ENCODE results near the gene CD300LF. TPM values are rescaled to one million over a fixed set of nuclear protein-coding genes. Genes with fewer than 3 reads are reported as not detected.

CD300LF gene
- total RNA-seq, 1 donor from 2014 or later = not detected

DNA sequence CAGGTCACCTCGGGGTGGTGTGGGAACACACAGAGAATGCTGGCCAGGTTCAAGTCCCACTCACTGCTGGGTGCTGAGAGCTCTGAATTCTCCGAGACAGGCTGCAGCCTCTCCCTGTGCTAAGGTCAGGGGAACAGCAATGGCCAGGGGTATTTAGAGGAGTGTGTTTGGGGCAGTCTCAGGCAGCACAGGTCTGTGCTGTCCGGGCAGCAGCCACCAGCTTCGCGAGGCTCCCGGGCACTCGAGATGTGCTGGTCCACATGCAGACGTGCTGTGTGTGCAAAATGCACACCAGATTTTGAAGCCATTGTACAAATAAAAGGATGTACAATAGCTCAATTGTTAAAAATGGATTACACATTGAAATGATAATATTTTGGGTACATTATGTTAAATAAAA lies 42.8 kb upstream of the CD300LF start:
- peaks cover 14% of the 10 kb centered on the region for H3K36me3 Mint-ChIP-seq (ENCODE audit: unreplicated experiment)
- TF ChIP-seq, protein P1, sequence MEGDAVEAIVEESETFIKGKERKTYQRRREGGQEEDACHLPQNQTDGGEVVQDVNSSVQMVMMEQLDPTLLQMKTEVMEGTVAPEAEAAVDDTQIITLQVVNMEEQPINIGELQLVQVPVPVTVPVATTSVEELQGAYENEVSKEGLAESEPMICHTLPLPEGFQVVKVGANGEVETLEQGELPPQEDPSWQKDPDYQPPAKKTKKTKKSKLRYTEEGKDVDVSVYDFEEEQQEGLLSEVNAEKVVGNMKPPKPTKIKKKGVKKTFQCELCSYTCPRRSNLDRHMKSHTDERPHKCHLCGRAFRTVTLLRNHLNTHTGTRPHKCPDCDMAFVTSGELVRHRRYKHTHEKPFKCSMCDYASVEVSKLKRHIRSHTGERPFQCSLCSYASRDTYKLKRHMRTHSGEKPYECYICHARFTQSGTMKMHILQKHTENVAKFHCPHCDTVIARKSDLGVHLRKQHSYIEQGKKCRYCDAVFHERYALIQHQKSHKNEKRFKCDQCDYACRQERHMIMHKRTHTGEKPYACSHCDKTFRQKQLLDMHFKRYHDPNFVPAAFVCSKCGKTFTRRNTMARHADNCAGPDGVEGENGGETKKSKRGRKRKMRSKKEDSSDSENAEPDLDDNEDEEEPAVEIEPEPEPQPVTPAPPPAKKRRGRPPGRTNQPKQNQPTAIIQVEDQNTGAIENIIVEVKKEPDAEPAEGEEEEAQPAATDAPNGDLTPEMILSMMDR (IDR thresholded peaks at IDR 0.05) = no peak
- H3K4me3 Mint-ChIP-seq (ENCODE audit: unreplicated experiment) = no peak overlapping the region
- peaks cover 78% of the 10 kb centered on the region for H3K4me1 Mint-ChIP-seq (ENCODE audit: unreplicated experiment)
- H3K9me3 Mint-ChIP-seq (ENCODE audit: unreplicated experiment) = no peaks in the 10 kb centered on the region
- H3K27me3 Mint-ChIP-seq (ENCODE audit: unreplicated experiment) = no peaks in the 10 kb centered on the region
- no peak for DNase-seq (ENCODE audit: extremely low spot score, unreplicated experiment)
- H3K27ac Mint-ChIP-seq (ENCODE audit: unreplicated experiment) = no peak overlapping the region

DNA sequence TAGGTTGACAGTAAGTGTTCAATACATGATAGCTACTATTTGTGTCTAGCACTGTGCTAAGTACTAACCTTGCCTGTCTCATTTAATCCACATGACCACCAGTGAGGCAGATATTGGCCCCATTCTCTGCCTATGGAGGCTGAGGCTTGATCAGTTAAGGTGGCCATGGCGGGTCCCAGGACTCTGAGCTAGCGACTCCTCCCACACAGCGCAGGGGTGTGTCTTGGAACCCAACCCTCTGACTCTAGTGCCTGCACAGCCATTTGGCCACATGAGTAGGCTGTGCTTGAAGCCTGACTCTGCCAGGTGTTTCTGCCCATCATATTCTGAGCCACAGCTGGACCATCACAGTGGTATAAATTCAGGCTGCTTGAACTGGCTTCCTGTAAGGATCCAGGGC lies 42.1 kb upstream of the CD300LF start:
- Mint-ChIP-seq H3K4me1 (ENCODE audit: unreplicated experiment) (peaks cover 78% of the 10 kb centered on the region), H3K4me3 (ENCODE audit: unreplicated experiment) (no peak overlapping the region), H3K9me3 (ENCODE audit: unreplicated experiment) (no peaks in the 10 kb centered on the region), H3K36me3 (ENCODE audit: unreplicated experiment) (peaks cover 14% of the 10 kb centered on the region), H3K27ac (ENCODE audit: unreplicated experiment) (no peak overlapping the region), H3K27me3 (ENCODE audit: unreplicated experiment) (no peaks in the 10 kb centered on the region)
- DNase-seq (ENCODE audit: extremely low spot score, unreplicated experiment) = no peak
- TF ChIP-seq, protein P1 (IDR thresholded peaks at IDR 0.05) = no peak

DNA sequence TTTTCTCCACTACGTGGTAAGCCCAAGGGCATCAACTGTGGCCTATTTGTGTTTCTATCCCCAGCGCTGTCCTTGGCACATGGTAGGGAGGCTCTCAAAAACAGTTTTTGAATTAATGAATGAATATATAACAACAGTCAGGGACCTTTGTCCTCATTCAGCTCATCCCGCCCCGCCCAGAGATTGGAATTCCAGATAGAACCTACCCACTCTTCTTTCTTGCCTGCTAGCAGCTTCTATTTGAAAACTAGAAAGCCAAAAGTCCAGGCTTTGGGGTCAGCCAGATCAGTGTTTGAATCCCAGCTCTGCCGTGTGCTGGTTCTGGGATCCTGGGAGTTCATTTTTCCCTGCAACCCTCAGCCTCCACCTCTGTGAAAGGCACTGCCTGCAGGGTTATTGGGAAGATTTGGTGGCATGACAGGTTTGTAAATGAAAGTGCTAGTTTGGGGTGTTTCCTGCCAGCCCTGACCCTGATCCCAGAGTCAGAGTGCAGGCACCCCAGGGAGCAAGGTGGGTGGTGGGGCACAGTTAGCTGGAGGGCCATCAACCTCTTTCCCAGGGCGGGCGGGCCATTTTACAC lies 40.2 kb upstream of the CD300LF start:
- no peaks in the 10 kb centered on the region for H3K9me3 Mint-ChIP-seq (ENCODE audit: unreplicated experiment)

DNA sequence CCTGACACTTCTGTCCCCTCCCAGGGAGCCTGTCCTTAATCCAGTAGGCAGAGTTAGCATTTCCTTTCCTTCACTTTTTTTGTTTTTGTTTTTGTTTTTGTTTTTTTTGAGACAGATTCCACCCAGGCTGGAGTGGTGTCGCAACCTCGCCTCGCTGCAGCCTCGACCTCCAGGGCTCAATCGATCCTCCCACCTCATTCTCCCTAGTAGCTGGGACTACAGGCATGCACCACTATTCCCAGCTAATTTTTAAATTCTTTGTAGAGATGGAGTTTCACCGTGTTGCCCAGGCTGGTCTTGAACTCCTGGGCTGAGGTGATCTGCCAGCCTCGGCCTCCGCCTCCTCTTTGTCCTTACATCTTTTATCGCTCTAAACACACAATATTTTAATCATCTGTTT lies 39.7 kb upstream of the CD300LF start:
- Mint-ChIP-seq H3K9me3 (ENCODE audit: unreplicated experiment) (no peaks in the 10 kb centered on the region), H3K4me3 (ENCODE audit: unreplicated experiment) (peak overlapping the region; percentile 29), H3K36me3 (ENCODE audit: unreplicated experiment) (peaks cover 17% of the 10 kb centered on the region), H3K27me3 (ENCODE audit: unreplicated experiment) (no peaks in the 10 kb centered on the region), H3K4me1 (ENCODE audit: unreplicated experiment) (peaks cover 61% of the 10 kb centered on the region), H3K27ac (ENCODE audit: unreplicated experiment) (peak overlapping the region; percentile 54)
- no peak for DNase-seq (ENCODE audit: extremely low spot score, unreplicated experiment)
- TF ChIP-seq, protein P1 (IDR thresholded peaks at IDR 0.05) = no peak

More for the DNA sequence above, 40.2 kb upstream of the CD300LF start:
- H3K27ac Mint-ChIP-seq (ENCODE audit: unreplicated experiment) = no peak overlapping the region
- peaks cover 17% of the 10 kb centered on the region for H3K36me3 Mint-ChIP-seq (ENCODE audit: unreplicated experiment)
- TF ChIP-seq, protein P1 (IDR thresholded peaks at IDR 0.05) = no peak
- H3K27me3 Mint-ChIP-seq (ENCODE audit: unreplicated experiment) = no peaks in the 10 kb centered on the region
- H3K4me1 Mint-ChIP-seq (ENCODE audit: unreplicated experiment) = peaks cover 62% of the 10 kb centered on the region
- DNase-seq (ENCODE audit: extremely low spot score, unreplicated experiment) = no peak
- H3K4me3 Mint-ChIP-seq (ENCODE audit: unreplicated experiment) = no peak overlapping the region

DNA sequence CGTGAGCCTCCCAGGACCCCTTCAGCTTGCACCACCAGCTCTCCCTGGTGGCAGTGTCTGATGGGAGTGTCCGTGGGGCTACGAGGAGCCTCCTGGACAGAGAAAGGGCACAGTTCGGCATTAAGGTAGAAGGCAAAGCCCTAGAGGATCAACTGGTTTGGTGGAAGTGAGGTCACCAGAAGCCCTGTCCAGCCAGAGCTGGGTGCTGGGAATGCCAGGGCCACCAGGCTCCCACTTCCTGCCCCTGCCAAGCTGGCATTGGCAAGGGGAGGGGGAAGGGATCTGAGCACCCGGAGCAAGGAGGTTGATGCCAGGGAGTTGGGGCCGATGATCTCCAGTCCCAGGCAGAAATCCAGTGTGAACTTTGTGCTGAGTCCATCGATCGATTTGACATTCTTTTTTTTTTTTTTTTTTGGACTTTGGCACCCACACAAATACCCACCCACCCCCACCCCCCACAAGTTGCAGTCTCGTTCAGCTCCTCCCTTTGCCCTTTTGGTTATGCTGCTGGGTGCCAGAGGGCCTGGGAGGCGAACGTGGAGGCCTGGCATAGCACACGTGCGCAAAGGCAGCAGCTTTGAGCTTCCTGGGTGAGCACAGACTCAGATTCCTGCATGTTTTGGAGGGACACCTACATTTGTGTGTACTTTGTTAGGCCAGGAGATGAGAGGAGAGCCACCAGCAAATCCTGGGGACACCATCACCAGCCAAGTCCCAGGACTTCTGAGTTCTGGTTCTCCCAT lies 37.8 kb upstream of the CD300LF start:
- Mint-ChIP-seq H3K27me3 (ENCODE audit: unreplicated experiment) (no peaks in the 10 kb centered on the region), H3K27ac (ENCODE audit: unreplicated experiment) (peak overlapping the region; percentile 82), H3K4me1 (ENCODE audit: unreplicated experiment) (peaks cover 60% of the 10 kb centered on the region), H3K36me3 (ENCODE audit: unreplicated experiment) (peaks cover 17% of the 10 kb centered on the region), H3K4me3 (ENCODE audit: unreplicated experiment) (peak overlapping the region; percentile 98), H3K9me3 (ENCODE audit: unreplicated experiment) (no peaks in the 10 kb centered on the region)
- TF ChIP-seq, protein P1 (IDR thresholded peaks at IDR 0.05) = no peak
- no peak for DNase-seq (ENCODE audit: extremely low spot score, unreplicated experiment)

All from osteocyte (in vitro differentiated cells).